Measurements from ENCODE around the gene LRRC56. TPM values are rescaled to one million over a fixed set of nuclear protein-coding genes. Genes with fewer than 3 reads are reported as not detected.

Gene LRRC56
- total RNA-seq, 4 donors from 2014 or later, result 0.13 to 0.69 (median 0.20) TPM; not detected in 1

DNA sequence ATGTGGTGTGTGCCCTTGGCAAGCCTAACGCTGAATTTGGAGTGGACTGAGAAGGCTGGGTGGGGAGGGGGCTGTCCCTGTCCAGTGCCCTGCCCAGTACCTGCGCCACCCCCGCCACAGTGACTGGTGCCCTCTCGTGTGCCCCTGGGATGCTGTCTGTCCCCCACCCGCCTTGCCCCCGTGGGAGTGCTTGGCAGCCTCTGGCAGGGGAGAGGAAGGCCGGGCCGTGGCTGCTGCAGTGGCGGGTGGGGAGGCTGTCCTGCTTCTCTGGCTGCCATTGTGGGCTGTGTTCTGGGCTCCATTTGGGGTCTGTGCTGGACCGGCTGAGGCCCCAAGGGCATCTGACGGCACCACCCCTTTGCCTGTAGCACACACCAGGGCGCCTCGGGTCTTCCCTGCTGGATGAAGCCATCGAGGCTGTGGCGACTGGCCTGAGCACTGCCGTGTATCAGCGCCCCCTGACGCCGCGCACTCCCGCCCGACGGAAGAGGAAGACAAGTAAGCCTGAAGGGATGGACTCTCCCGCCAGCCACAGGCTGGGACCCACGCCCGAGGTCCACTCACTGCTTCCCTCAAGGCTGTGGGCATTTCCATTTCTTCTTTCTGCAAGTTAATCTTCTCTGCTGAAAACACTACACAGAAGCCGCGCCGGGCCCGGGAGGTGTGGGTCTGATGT, 60.8 kb downstream of the LRRC56 start:
- no peak for ATAC-seq
- H3K4me3 ChIP-seq, result no peak overlapping the region
- H3K27ac ChIP-seq, result no peak overlapping the region
- H3K36me3 ChIP-seq, result peaks cover 0 to 100% of the 10 kb centered on the region in 2 donors
- H3K4me1 ChIP-seq, result no peaks in the 10 kb centered on the region
- 96% methylated on average over 4 of the region's 30 CpGs for WGBS, 2 donors (ENCODE audit: low coverage in 1 of 2)
- no peak for TF ChIP-seq POLR2A (IDR thresholded peaks at IDR 0.05)
- TF ChIP-seq EP300 (IDR thresholded peaks at IDR 0.05), result no peak
- TF ChIP-seq POLR2AphosphoS5 (IDR thresholded peaks at IDR 0.05), result no peak
- TF ChIP-seq, protein P1, sequence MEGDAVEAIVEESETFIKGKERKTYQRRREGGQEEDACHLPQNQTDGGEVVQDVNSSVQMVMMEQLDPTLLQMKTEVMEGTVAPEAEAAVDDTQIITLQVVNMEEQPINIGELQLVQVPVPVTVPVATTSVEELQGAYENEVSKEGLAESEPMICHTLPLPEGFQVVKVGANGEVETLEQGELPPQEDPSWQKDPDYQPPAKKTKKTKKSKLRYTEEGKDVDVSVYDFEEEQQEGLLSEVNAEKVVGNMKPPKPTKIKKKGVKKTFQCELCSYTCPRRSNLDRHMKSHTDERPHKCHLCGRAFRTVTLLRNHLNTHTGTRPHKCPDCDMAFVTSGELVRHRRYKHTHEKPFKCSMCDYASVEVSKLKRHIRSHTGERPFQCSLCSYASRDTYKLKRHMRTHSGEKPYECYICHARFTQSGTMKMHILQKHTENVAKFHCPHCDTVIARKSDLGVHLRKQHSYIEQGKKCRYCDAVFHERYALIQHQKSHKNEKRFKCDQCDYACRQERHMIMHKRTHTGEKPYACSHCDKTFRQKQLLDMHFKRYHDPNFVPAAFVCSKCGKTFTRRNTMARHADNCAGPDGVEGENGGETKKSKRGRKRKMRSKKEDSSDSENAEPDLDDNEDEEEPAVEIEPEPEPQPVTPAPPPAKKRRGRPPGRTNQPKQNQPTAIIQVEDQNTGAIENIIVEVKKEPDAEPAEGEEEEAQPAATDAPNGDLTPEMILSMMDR (IDR thresholded peaks at IDR 0.05), result no peak
- H3K27me3 ChIP-seq, result no peaks in the 10 kb centered on the region
- no peaks in the 10 kb centered on the region for H3K9me3 ChIP-seq

- WGBS, 2 donors (ENCODE audit: low coverage in 1 of 2), result 89 to 92% methylated on average over 8 to 22 of the region's 23 CpGs
- TF ChIP-seq POLR2A (IDR thresholded peaks at IDR 0.05), result no peak
- TF ChIP-seq POLR2AphosphoS5 (IDR thresholded peaks at IDR 0.05), result no peak
- TF ChIP-seq, protein P1 (IDR thresholded peaks at IDR 0.05), result no peak
- no peak for TF ChIP-seq EP300 (IDR thresholded peaks at IDR 0.05)
- H3K36me3 ChIP-seq, result peaks cover 0 to 100% of the 10 kb centered on the region in 2 donors
Measured at GRCh38 chr11:601573-602245, 64.4 kb downstream of the LRRC56 start.

DNA sequence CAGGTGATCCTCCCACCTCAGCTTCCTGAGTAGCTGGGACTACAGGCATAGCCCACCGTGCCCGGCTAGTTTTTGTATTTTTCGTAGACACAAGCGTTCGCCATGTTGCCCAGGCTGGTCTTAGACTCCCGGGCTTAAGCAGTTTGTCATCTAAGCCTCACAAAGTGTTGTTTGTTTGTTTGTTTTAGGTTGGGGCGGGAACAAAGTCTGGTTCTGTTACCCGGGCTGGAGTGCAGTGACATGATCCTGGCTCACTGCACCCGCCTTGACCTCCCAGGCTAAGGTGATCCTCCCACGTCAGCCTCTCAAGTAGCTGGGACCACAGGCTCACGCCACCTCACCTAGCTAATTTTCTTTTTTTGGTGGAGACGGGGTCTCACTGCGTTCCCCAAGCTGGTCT, 65.8 kb downstream of the LRRC56 start:
- Histone ChIP-seq H3K4me1 (peaks cover 0 to 14% (median 0%) of the 10 kb centered on the region in 3 donors), H3K27me3 (no peaks in the 10 kb centered on the region), H3K36me3 (peaks cover 0 to 100% of the 10 kb centered on the region in 2 donors), H3K27ac (no peak overlapping the region), H3K9me3 (no peaks in the 10 kb centered on the region), H3K4me3 (no peak overlapping the region)
- WGBS, 2 donors (ENCODE audit: low coverage in 1 of 2), result 84% methylated on average over 12 of the region's 13 CpGs; no CpG with 5 or more reads in 1 of the 2 donors
- TF ChIP-seq, protein P1 (IDR thresholded peaks at IDR 0.05), result no peak
- TF ChIP-seq POLR2A (IDR thresholded peaks at IDR 0.05) (no peak), POLR2AphosphoS5 (IDR thresholded peaks at IDR 0.05) (no peak), EP300 (IDR thresholded peaks at IDR 0.05) (no peak)
- ATAC-seq, result no peak

More at GRCh38 chr11:601573-602245, 64.4 kb downstream of the LRRC56 start:
- Histone ChIP-seq H3K4me3 (no peak overlapping the region), H3K9me3 (no peaks in the 10 kb centered on the region), H3K4me1 (peaks cover 0 to 13% (median 0%) of the 10 kb centered on the region in 3 donors), H3K27ac (no peak overlapping the region), H3K27me3 (no peaks in the 10 kb centered on the region)
- ATAC-seq, result no peak

Small RNA genes lying within 50 kb of the gene (small RNA-seq; reads per million reads assigned to genes)
- gene MIR210, result 4.1 to 14.9 (median 9.4) reads per million in 4 donors

Other genes with a start within 250 kb of the LRRC56 start
- gene PGGHG, start 248.4 kb upstream of the LRRC56 start, total RNA-seq, result 10 to 100 TPM in 2 of 4 donors, 1 to 10 TPM in 2; 8.5 to 35.3 (median 15.5) TPM
- not detected for gene IFITM5, start 238.0 kb upstream of the LRRC56 start, total RNA-seq
- 100 to 1,000 TPM in 3 of 4 donors, 10 to 100 TPM in 1; 89.3 to 183 (median 126) TPM for gene IFITM2, start 229.7 kb upstream of the LRRC56 start, total RNA-seq
- 100 to 1,000 TPM in 3 of 4 donors, 10 to 100 TPM in 1; 29.9 to 138 (median 112) TPM for gene IFITM1, start 223.5 kb upstream of the LRRC56 start, total RNA-seq
- 100 to 1,000 TPM; 219 to 467 (median 305) TPM for gene IFITM3, start 216.7 kb upstream of the LRRC56 start, total RNA-seq
- 10 to 100 TPM in 1 of 4 donors, 1 to 10 TPM in 3; 3.2 to 10.6 (median 4.8) TPM for gene B4GALNT4, start 168.0 kb upstream of the LRRC56 start, total RNA-seq
- gene PKP3, start 143.3 kb upstream of the LRRC56 start, total RNA-seq, result 10 to 100 TPM in 1 of 4 donors, 1 to 10 TPM in 2, under 1 TPM in 1; 0.67 to 14.3 (median 2.3) TPM
- 10 to 100 TPM; 37.4 to 49.5 (median 44.8) TPM for gene SIGIRR, start 122.5 kb upstream of the LRRC56 start, total RNA-seq
- gene ANO9, start 95.5 kb upstream of the LRRC56 start, total RNA-seq, result under 1 TPM in 3 of 4 donors, not detected in 1; 0.22 to 0.94 (median 0.47) TPM
- gene PTDSS2, start 87.2 kb upstream of the LRRC56 start, total RNA-seq, result 10 to 100 TPM; 23.4 to 55.9 (median 43.1) TPM
- gene RNH1, start 30.3 kb upstream of the LRRC56 start, total RNA-seq, result 100 to 1,000 TPM; 243 to 354 (median 264) TPM
- gene HRAS, start 2.0 kb upstream of the LRRC56 start, total RNA-seq, result 10 to 100 TPM; 41.1 to 68.0 (median 53.8) TPM
- 1 to 10 TPM in 3 of 4 donors, under 1 TPM in 1; 0.81 to 2.1 (median 1.1) TPM for gene LMNTD2, start 23.2 kb downstream of the LRRC56 start, total RNA-seq
- gene RASSF7, start 23.4 kb downstream of the LRRC56 start, total RNA-seq, result 10 to 100 TPM in 2 of 4 donors, 1 to 10 TPM in 2; 3.4 to 12.5 (median 8.6) TPM
- 10 to 100 TPM; 18.0 to 28.0 (median 25.1) TPM for gene PHRF1, start 38.9 kb downstream of the LRRC56 start, total RNA-seq
- gene IRF7, start 78.4 kb downstream of the LRRC56 start, total RNA-seq, result 10 to 100 TPM in 3 of 4 donors, 1 to 10 TPM in 1; 5.4 to 25.4 (median 13.9) TPM
- not detected for gene CDHR5, start 87.4 kb downstream of the LRRC56 start, total RNA-seq
- not detected for gene SCT, start 89.7 kb downstream of the LRRC56 start, total RNA-seq
- gene DRD4, start 99.7 kb downstream of the LRRC56 start, total RNA-seq, result under 1 TPM in 1 of 4 donors, not detected in 3; 0.27 TPM
- gene DEAF1, start 157.7 kb downstream of the LRRC56 start, total RNA-seq, result 10 to 100 TPM; 19.9 to 45.0 (median 35.0) TPM
- gene TMEM80, start 158.3 kb downstream of the LRRC56 start, total RNA-seq, result 10 to 100 TPM; 35.6 to 65.8 (median 48.6) TPM
- 10 to 100 TPM in 3 of 4 donors, 1 to 10 TPM in 1; 9.7 to 33.9 (median 24.0) TPM for gene EPS8L2, start 168.7 kb downstream of the LRRC56 start, total RNA-seq
- gene TALDO1, start 209.9 kb downstream of the LRRC56 start, total RNA-seq, result 100 to 1,000 TPM; 161 to 201 (median 185) TPM
- gene GATD1, start 240.0 kb downstream of the LRRC56 start, total RNA-seq, result 10 to 100 TPM; 28.9 to 33.8 (median 31.2) TPM

Data from gastroesophageal sphincter (tissue), 4 donors.